IgD-negative memory B cell (primary cell): ENCODE results near the gene TUSC2. TPM values are rescaled to one million over a fixed set of nuclear protein-coding genes. Genes with fewer than 3 reads are reported as not detected.
A peak's percentile ranks its signal among the peaks of the same experiment; 100 is the strongest.
"Not testable (repeated sequence)": the region's sequence is repeated elsewhere in the genome, so short reads cannot be mapped to it uniquely, and the experiment has no call there.

ENCODE experiments used
- H3K27ac Mint-ChIP-seq, 3 donors: one replicate each; pipeline ENCODE4 v1.8.0; 2020 to 2022; ENCODE audit warnings: mild to moderate bottlenecking in 3 of 3, mixed read lengths in 3 of 3, moderate library complexity in 1 of 3
- H3K27me3 Mint-ChIP-seq: one replicate; pipeline ENCODE4 v1.8.0; 2021; ENCODE audit warnings: mixed read lengths
- H3K36me3 Mint-ChIP-seq: one replicate; pipeline ENCODE4 v1.8.0; 2020; ENCODE audit warnings: mild to moderate bottlenecking, mixed read lengths
- H3K4me1 Mint-ChIP-seq, 3 donors: one replicate each; pipeline ENCODE4 v1.8.0; 2020 to 2022; ENCODE audit warnings: mixed read lengths in 3 of 3, mild to moderate bottlenecking in 1 of 3
- H3K4me3 Mint-ChIP-seq, 4 donors: one replicate each; pipeline ENCODE4 v1.8.0; 2020 to 2022; ENCODE audit warnings: mild to moderate bottlenecking in 4 of 4, mixed read lengths in 4 of 4, moderate library complexity in 3 of 4
- H3K9me3 Mint-ChIP-seq, 3 donors: one replicate each; pipeline ENCODE4 v1.8.0; 2020 to 2021; ENCODE audit warnings: mixed read lengths in 3 of 3, mild to moderate bottlenecking in 1 of 3
- polyA plus RNA-seq: library from polyadenylated mRNA; unstranded; fragments of 300-500 nt; fragmentation: Illumina TruSeq; gene quantifications from one replicate; pipeline ENCODE4 v1.2.3, GENCODE V29; 2021

The TUSC2 gene
- polyA plus RNA-seq, 1 donor from 2014 or later, result 51.4 TPM

- Mint-ChIP-seq H3K4me3 (peak overlapping the region; percentile 89 to 98 (median 93)), H3K4me1 (peaks cover 25 to 41% (median 28%) of the 10 kb centered on the region in 3 donors), H3K27me3 (no peaks in the 10 kb centered on the region), H3K36me3 (peaks cover 2% of the 10 kb centered on the region), H3K27ac (peak overlapping the region; percentile 33 to 88 (median 82)), H3K9me3 (no peaks in the 10 kb centered on the region)
Observed at GRCh38 chr3:50320853-50321335, 7.1 kb downstream of the TUSC2 start.

DNA sequence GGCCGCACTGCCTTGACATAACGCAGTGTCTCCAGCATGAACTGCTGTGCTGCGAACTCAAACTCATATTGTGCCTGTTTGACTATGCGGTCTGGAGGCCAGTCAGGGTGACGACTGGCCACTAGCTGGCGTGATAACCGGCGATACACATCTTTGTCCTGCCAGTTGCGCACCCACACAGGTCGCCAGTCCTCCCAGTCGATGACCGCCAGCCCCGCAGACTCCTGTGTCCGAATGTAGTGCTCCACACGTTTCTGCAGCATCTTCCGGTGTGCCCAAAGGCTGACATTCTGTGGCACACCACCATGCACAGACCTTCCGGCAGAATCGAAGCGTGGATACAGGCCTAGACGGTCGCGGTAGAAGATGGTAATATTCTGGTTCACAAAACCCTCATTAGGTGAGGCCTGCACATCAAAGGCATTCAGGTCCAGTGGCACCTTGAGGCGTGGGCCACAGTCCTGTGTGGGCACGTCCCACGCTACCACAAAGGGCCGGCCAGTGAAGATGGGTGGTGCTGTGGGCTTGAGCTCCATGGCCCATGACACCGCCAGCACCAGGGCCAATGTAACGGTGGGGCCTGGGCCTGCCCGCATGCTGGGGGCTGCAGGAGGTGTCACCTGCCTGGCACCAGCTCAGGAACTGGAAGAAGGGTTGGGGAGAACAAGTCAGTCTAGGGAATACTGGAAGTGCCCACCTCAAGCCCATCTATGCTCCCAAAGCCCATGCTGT is 8.0 kb downstream of the TUSC2 start:
- H3K4me1 Mint-ChIP-seq, result peaks cover 25 to 41% (median 28%) of the 10 kb centered on the region in 3 donors
- peak overlapping the region; percentile 89 to 98 (median 93) for H3K4me3 Mint-ChIP-seq
- H3K9me3 Mint-ChIP-seq, result no peaks in the 10 kb centered on the region
- H3K36me3 Mint-ChIP-seq, result peaks cover 2% of the 10 kb centered on the region
- no peaks in the 10 kb centered on the region for H3K27me3 Mint-ChIP-seq
- H3K27ac Mint-ChIP-seq, result peak overlapping the region; percentile 33 to 88 (median 82)

- H3K4me1 Mint-ChIP-seq, result peaks cover 24 to 35% (median 25%) of the 10 kb centered on the region in 3 donors
Observed at GRCh38 chr3:50319181-50319893, 8.7 kb downstream of the TUSC2 start.

DNA sequence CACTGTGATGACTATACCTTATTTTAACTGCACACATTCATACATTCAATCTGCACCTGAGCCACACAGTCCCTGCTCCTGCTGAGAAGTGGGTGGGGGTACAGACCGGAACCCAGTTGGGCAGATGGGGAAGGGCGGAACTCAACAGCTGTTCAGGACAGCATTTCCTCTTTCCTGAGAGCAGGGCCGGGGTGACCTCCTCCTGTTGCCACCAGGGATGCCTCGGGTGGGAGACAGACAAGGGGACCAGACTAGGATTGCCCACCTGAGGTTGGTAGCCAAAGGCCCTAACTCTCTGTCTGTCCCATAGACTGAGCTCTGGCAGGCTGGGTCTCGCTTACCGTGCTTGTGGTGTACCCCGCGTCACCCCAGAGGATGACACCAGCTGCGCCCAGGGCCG is 9.4 kb downstream of the TUSC2 start:
- Mint-ChIP-seq H3K9me3 (no peaks in the 10 kb centered on the region), H3K27ac (peak overlapping the region in 2 of 3 donors; percentile 73 to 82), H3K27me3 (no peaks in the 10 kb centered on the region)

More at GRCh38 chr3:50319181-50319893, 8.7 kb downstream of the TUSC2 start:
- peak overlapping the region in 2 of 4 donors; percentile 48 to 92 for H3K4me3 Mint-ChIP-seq
- H3K36me3 Mint-ChIP-seq, result peaks cover 2% of the 10 kb centered on the region
- no peaks in the 10 kb centered on the region for H3K9me3 Mint-ChIP-seq
- H3K27ac Mint-ChIP-seq, result peak overlapping the region in 1 of 3 donors; percentile 82
- no peaks in the 10 kb centered on the region for H3K27me3 Mint-ChIP-seq

GRCh38 chr3:50318163-50318562 is 9.9 kb downstream of the TUSC2 start:
- Mint-ChIP-seq H3K9me3 (no peaks in the 10 kb centered on the region), H3K36me3 (peaks cover 2% of the 10 kb centered on the region), H3K4me3 (peak overlapping the region in 2 of 4 donors; percentile 78 to 92), H3K27ac (peak overlapping the region in 1 of 3 donors; percentile 82), H3K27me3 (no peaks in the 10 kb centered on the region), H3K4me1 (peaks cover 24 to 39% (median 25%) of the 10 kb centered on the region in 3 donors)

More for the DNA sequence above, 9.4 kb downstream of the TUSC2 start:
- Mint-ChIP-seq H3K4me3 (peak overlapping the region in 3 of 4 donors; percentile 52 to 92 (median 78)), H3K4me1 (peaks cover 24 to 39% (median 25%) of the 10 kb centered on the region in 3 donors), H3K36me3 (peaks cover 2% of the 10 kb centered on the region)

- Mint-ChIP-seq H3K4me1 (peaks cover 21 to 39% (median 24%) of the 10 kb centered on the region in 3 donors), H3K36me3 (peaks cover 2% of the 10 kb centered on the region), H3K27ac (peak overlapping the region in 1 of 3 donors; percentile 78), H3K4me3 (peak overlapping the region in 1 of 4 donors; percentile 82), H3K9me3 (no peaks in the 10 kb centered on the region), H3K27me3 (no peaks in the 10 kb centered on the region)
Observed at GRCh38 chr3:50317300-50317699, 10.7 kb downstream of the TUSC2 start.

- peaks cover 20 to 39% (median 24%) of the 10 kb centered on the region in 3 donors for H3K4me1 Mint-ChIP-seq
Observed at GRCh38 chr3:50316657-50317242, 11.3 kb downstream of the TUSC2 start.

GRCh38 chr3:50314816-50315215 is 13.2 kb downstream of the TUSC2 start:
- Mint-ChIP-seq H3K27me3 (no peaks in the 10 kb centered on the region), H3K4me3 (no peak overlapping the region), H3K36me3 (peaks cover 2% of the 10 kb centered on the region), H3K27ac (no peak overlapping the region), H3K9me3 (no peaks in the 10 kb centered on the region), H3K4me1 (peaks cover 14 to 31% (median 18%) of the 10 kb centered on the region in 3 donors)

More at GRCh38 chr3:50316657-50317242, 11.3 kb downstream of the TUSC2 start:
- H3K27me3 Mint-ChIP-seq, result no peaks in the 10 kb centered on the region
- H3K9me3 Mint-ChIP-seq, result no peaks in the 10 kb centered on the region
- peak overlapping the region; percentile 45 to 86 (median 79) for H3K4me3 Mint-ChIP-seq
- H3K36me3 Mint-ChIP-seq, result peaks cover 2% of the 10 kb centered on the region
- peak overlapping the region; percentile 65 to 78 (median 68) for H3K27ac Mint-ChIP-seq

DNA sequence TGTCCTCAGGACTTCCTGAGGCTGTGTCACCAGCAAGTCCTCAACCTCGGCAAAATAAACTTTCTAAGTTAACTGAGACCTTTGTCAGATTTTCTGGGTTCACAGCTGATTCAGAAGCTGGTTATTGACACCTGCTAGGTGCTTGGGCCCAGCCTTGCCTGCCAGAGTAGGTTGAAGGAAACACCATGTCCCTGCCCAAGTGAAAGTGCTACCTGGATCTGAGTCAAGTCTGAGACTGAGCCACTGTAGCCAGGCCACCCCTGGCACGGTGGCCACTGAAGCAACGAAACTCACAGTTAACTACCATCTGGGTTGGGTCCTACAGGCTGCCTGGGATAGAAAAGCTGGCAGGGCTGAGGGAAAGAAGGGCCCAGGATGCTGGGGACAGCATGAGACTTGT is 13.7 kb downstream of the TUSC2 start:
- Mint-ChIP-seq H3K27me3 (no peaks in the 10 kb centered on the region), H3K4me1 (peaks cover 12 to 28% (median 16%) of the 10 kb centered on the region in 3 donors), H3K27ac (peak overlapping the region in 1 of 3 donors; percentile 26), H3K36me3 (peaks cover 2% of the 10 kb centered on the region), H3K4me3 (no peak overlapping the region), H3K9me3 (no peaks in the 10 kb centered on the region)

DNA sequence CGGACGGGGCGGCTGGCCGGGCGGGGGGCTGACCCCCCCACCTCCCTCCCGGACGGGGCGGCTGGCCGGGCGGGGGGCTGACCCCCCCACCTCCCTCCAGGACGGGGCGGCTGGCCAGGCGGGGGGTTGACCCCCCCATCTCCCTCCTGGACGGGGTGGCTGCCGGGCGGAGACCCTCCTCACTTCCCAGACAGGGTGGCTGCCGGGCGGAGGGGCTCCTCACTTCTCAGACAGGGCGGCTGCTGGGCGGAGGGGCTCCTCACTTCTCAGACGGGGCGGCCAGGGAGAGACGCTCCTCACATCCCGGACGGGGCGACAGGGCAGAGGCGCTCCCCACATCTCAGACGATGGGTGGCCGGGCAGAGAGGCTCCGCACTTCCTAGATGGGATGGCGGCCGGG is 16.0 kb downstream of the TUSC2 start:
- H3K4me1 Mint-ChIP-seq, result peaks cover 9 to 14% (median 10%) of the 10 kb centered on the region in 3 donors
- not testable (repeated sequence) for H3K27ac Mint-ChIP-seq, H3K9me3 Mint-ChIP-seq, H3K36me3 Mint-ChIP-seq, H3K4me3 Mint-ChIP-seq, H3K27me3 Mint-ChIP-seq

DNA sequence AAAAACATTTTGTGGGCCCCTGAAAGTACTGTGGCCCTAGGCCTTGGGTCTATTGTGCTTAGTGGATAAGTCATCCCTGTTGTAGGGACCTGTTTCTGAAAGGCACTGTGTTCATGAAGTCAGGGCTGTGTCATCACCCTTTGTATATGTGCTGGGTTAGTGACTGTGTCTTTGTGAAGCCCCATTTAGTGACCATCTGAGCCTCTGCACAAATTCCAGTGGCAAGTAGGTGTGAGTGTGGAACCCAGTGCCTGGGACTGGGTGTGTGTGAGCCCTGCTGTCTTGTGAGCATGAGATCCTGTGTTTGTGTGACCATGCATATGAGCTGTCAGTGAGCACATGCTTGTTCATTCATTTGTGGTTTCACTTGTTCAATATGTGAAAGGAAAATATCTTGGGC is 23.4 kb downstream of the TUSC2 start:
- Mint-ChIP-seq H3K4me3 (peak overlapping the region in 1 of 4 donors; percentile 50), H3K4me1 (peaks cover 7 to 13% (median 9%) of the 10 kb centered on the region in 3 donors), H3K27ac (peak overlapping the region in 1 of 3 donors; percentile 46), H3K36me3 (no peaks in the 10 kb centered on the region), H3K9me3 (no peaks in the 10 kb centered on the region), H3K27me3 (no peaks in the 10 kb centered on the region)

GRCh38 chr3:50303013-50303815 is 24.8 kb downstream of the TUSC2 start, which contains the start of gene HYAL1:
Gene HYAL1, minus strand, starts transcription at chr3:50303574. Its CDS starts 618 bp downstream, at chr3:50302956.
- Mint-ChIP-seq H3K4me3 (peak within 1 kb of the TSS in 1 of 4 donors; percentile 50), H3K4me1 (peaks cover 8 to 16% (median 12%) of the 10 kb centered on the region in 3 donors), H3K27ac (no peak within 1 kb of the TSS), H3K9me3 (no peaks in the 10 kb centered on the region), H3K36me3 (no peaks in the 10 kb centered on the region), H3K27me3 (no peaks in the 10 kb centered on the region)

DNA sequence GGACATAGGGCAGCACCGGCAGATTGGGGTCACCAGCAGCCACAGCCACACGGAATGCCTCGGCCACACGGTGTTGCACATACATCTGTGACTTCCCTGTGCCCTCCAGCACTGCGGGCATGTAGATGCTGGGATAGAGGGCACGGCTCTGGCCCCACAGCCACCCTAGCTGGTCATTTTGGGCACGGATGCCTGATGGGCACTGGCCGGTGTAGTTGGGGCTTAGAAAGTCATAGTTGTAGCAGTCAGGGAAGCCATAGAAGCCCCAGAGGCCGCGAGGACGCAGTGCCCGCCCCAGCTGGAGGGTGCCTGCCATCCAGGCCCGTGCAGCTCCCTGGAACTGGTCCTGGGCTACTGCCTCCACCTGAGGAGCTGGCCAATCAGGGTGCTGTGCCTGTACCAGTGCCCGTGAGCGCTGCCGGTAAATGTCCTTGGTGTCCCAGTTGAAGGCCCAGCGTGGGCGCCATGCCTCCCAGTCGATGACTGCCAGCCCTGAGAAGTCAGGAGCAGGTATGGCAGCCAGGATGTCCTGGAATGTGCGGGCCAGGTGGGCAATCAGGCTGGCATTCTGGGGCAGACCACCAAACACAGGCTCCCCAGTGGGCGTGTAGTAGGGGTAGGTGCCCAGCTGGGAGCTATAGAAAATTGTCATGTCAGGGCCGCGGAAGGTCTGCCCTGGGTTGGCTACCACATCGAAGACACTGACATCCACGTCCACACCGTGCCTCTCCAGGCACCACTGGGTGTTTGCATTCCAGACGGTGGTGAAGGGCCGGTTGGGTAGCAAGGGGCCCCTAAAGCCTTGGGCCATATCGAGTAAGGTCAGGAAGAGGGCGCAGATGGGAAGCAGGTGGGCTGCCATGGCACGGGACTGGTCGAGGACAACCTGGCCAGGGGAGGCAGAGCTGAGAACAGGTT is 25.7 kb downstream of the TUSC2 start:
- Mint-ChIP-seq H3K4me1 (peaks cover 12 to 23% (median 16%) of the 10 kb centered on the region in 3 donors), H3K27ac (no peak overlapping the region), H3K27me3 (no peaks in the 10 kb centered on the region), H3K9me3 (no peaks in the 10 kb centered on the region), H3K4me3 (peak overlapping the region in 1 of 4 donors; percentile 54), H3K36me3 (no peaks in the 10 kb centered on the region)
